Activated naive CD8-positive, alpha-beta T cell treated with anti-CD3 and anti-CD28 coated beads for 36 hours (primary cell): ENCODE data around the gene IER5. TPM values are rescaled to one million over a fixed set of nuclear protein-coding genes. Genes with fewer than 3 reads are reported as not detected.
"Not testable (repeated sequence)": the region's sequence is repeated elsewhere in the genome, so short reads cannot be mapped to it uniquely, and the experiment has no call there.

Source experiments
- DNase-seq: peaks from one replicate; pipeline ENCODE4 v3.0.0; 2021
- H3K27ac Mint-ChIP-seq: one replicate; pipeline ENCODE4 v1.8.0; 2022; ENCODE audit warnings: mild to moderate bottlenecking, moderate library complexity, mixed read lengths
- H3K27me3 Mint-ChIP-seq: one replicate; pipeline ENCODE4 v1.8.0; 2022; ENCODE audit warnings: mild to moderate bottlenecking, mixed read lengths
- H3K36me3 Mint-ChIP-seq: one replicate; pipeline ENCODE4 v1.8.0; 2021; ENCODE audit warnings: mild to moderate bottlenecking, mixed read lengths
- H3K4me1 Mint-ChIP-seq: one replicate; pipeline ENCODE4 v1.8.0; 2021; ENCODE audit warnings: mixed read lengths
- H3K4me3 Mint-ChIP-seq: one replicate; pipeline ENCODE4 v1.8.0; 2022; ENCODE audit warnings: mild to moderate bottlenecking, moderate library complexity, mixed read lengths
- H3K9me3 Mint-ChIP-seq: one replicate; pipeline ENCODE4 v1.8.0; 2022; ENCODE audit warnings: mixed read lengths
- total RNA-seq, 2 experiments: library from RNA; stranded (reverse); gene quantifications; one replicate each; pipeline ENCODE4 v1.2.3, GENCODE V29; 2021

IER5 gene
- total RNA-seq, 2 experiments from 2014 or later, result 29.7 to 30.3 TPM

- H3K27ac Mint-ChIP-seq, result no peak overlapping the region
- no peak for DNase-seq
Measured at GRCh38 chr1:181112071-181112929, 23.8 kb downstream of the IER5 start.

GRCh38 chr1:181113059-181113641 lies 24.6 kb downstream of the IER5 start:
- Mint-ChIP-seq H3K27me3 (peaks cover 3% of the 10 kb centered on the region), H3K4me3 (no peak overlapping the region), H3K9me3 (no peaks in the 10 kb centered on the region), H3K4me1 (peaks cover 6% of the 10 kb centered on the region), H3K27ac (no peak overlapping the region), H3K36me3 (no peaks in the 10 kb centered on the region)
- DNase-seq, result no peak

More at GRCh38 chr1:181112071-181112929, 23.8 kb downstream of the IER5 start:
- no peaks in the 10 kb centered on the region for H3K9me3 Mint-ChIP-seq
- H3K36me3 Mint-ChIP-seq, result no peaks in the 10 kb centered on the region
- peaks cover 9% of the 10 kb centered on the region for H3K4me1 Mint-ChIP-seq
- peaks cover 10% of the 10 kb centered on the region for H3K27me3 Mint-ChIP-seq
- no peak overlapping the region for H3K4me3 Mint-ChIP-seq

GRCh38 chr1:181114574-181115367 lies 26.3 kb downstream of the IER5 start:
- no peak overlapping the region for H3K4me3 Mint-ChIP-seq
- no peak overlapping the region for H3K27ac Mint-ChIP-seq
- H3K4me1 Mint-ChIP-seq, result peaks cover 2% of the 10 kb centered on the region
- H3K36me3 Mint-ChIP-seq, result no peaks in the 10 kb centered on the region
- H3K27me3 Mint-ChIP-seq, result peaks cover 3% of the 10 kb centered on the region
- H3K9me3 Mint-ChIP-seq, result no peaks in the 10 kb centered on the region
- DNase-seq, result no peak

- peaks cover 3% of the 10 kb centered on the region for H3K27me3 Mint-ChIP-seq
- H3K36me3 Mint-ChIP-seq, result no peaks in the 10 kb centered on the region
- no peak for DNase-seq
- peaks cover 2% of the 10 kb centered on the region for H3K4me1 Mint-ChIP-seq
- no peak overlapping the region for H3K27ac Mint-ChIP-seq
- H3K9me3 Mint-ChIP-seq, result no peaks in the 10 kb centered on the region
- no peak overlapping the region for H3K4me3 Mint-ChIP-seq
Measured at GRCh38 chr1:181115368-181115684, 26.8 kb downstream of the IER5 start.

- not testable (repeated sequence) for H3K27me3 Mint-ChIP-seq, H3K4me1 Mint-ChIP-seq, H3K4me3 Mint-ChIP-seq, DNase-seq, H3K9me3 Mint-ChIP-seq, H3K27ac Mint-ChIP-seq, H3K36me3 Mint-ChIP-seq
Measured at GRCh38 chr1:181115971-181116370, 27.5 kb downstream of the IER5 start.

- Mint-ChIP-seq H3K9me3 (no peaks in the 10 kb centered on the region), H3K36me3 (no peaks in the 10 kb centered on the region), H3K27ac (no peak overlapping the region), H3K27me3 (peaks cover 3% of the 10 kb centered on the region), H3K4me1 (peaks cover 2% of the 10 kb centered on the region), H3K4me3 (no peak overlapping the region)
- DNase-seq, result no peak
Measured at GRCh38 chr1:181116819-181117390, 28.4 kb downstream of the IER5 start.

GRCh38 chr1:181117648-181118449 lies 29.3 kb downstream of the IER5 start:
- no peak for DNase-seq
- Mint-ChIP-seq H3K4me1 (peaks cover 2% of the 10 kb centered on the region), H3K27me3 (peaks cover 3% of the 10 kb centered on the region), H3K27ac (no peak overlapping the region), H3K4me3 (no peak overlapping the region), H3K9me3 (no peaks in the 10 kb centered on the region), H3K36me3 (no peaks in the 10 kb centered on the region)

- Mint-ChIP-seq H3K4me3 (no peak overlapping the region), H3K27me3 (peaks cover 3% of the 10 kb centered on the region), H3K27ac (no peak overlapping the region), H3K9me3 (no peaks in the 10 kb centered on the region), H3K4me1 (peaks cover 3% of the 10 kb centered on the region), H3K36me3 (no peaks in the 10 kb centered on the region)
- no peak for DNase-seq
Measured at GRCh38 chr1:181119093-181119989, 30.8 kb downstream of the IER5 start.

- Mint-ChIP-seq H3K27ac (no peak overlapping the region), H3K27me3 (no peaks in the 10 kb centered on the region), H3K36me3 (no peaks in the 10 kb centered on the region), H3K4me3 (no peak overlapping the region), H3K9me3 (no peaks in the 10 kb centered on the region), H3K4me1 (peaks cover 5% of the 10 kb centered on the region)
- DNase-seq, result no peak
Measured at GRCh38 chr1:181120924-181121323, 32.4 kb downstream of the IER5 start.

GRCh38 chr1:181121498-181121897 lies 33.0 kb downstream of the IER5 start:
- H3K9me3 Mint-ChIP-seq, result no peaks in the 10 kb centered on the region
- no peak overlapping the region for H3K4me3 Mint-ChIP-seq
- no peak overlapping the region for H3K27ac Mint-ChIP-seq
- no peaks in the 10 kb centered on the region for H3K36me3 Mint-ChIP-seq
- H3K27me3 Mint-ChIP-seq, result no peaks in the 10 kb centered on the region
- DNase-seq, result no peak
- peaks cover 5% of the 10 kb centered on the region for H3K4me1 Mint-ChIP-seq

- Mint-ChIP-seq H3K36me3 (no peaks in the 10 kb centered on the region), H3K9me3 (no peaks in the 10 kb centered on the region), H3K27me3 (no peaks in the 10 kb centered on the region), H3K4me3 (no peak overlapping the region), H3K4me1 (peaks cover 3% of the 10 kb centered on the region), H3K27ac (no peak overlapping the region)
- DNase-seq, result no peak
Measured at GRCh38 chr1:181122222-181122621, 33.7 kb downstream of the IER5 start.

GRCh38 chr1:181123173-181123572 lies 34.7 kb downstream of the IER5 start:
- Mint-ChIP-seq H3K4me1 (peaks cover 10% of the 10 kb centered on the region), H3K27me3 (no peaks in the 10 kb centered on the region)

GRCh38 chr1:181124291-181124751 lies 35.8 kb downstream of the IER5 start:
- Mint-ChIP-seq H3K27ac (no peak overlapping the region), H3K27me3 (no peaks in the 10 kb centered on the region), H3K4me1 (peaks cover 18% of the 10 kb centered on the region), H3K36me3 (no peaks in the 10 kb centered on the region), H3K4me3 (no peak overlapping the region), H3K9me3 (no peaks in the 10 kb centered on the region)
- no peak for DNase-seq

More at GRCh38 chr1:181123173-181123572, 34.7 kb downstream of the IER5 start:
- Mint-ChIP-seq H3K4me3 (no peak overlapping the region), H3K9me3 (no peaks in the 10 kb centered on the region), H3K36me3 (no peaks in the 10 kb centered on the region), H3K27ac (no peak overlapping the region)
- DNase-seq, result no peak
